ENCODE measurements around the gene DUSP6.

DNA sequence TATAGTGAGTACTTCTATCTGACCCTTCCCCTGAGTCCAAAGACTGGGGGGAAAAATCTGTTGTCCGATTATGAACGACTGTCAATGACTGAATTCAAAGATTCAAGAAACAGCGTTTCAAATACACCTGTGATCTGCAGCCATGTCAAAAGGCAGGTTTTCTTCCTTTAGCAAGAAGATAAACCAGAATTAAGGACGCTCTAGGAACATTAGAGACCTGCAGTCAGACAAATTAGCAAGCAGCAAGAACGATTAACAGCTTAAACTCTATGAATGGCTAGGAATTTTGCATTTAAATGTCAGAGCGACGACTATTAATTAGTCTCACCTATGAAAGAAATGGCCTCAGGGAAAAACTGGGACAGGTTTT is 2.1 kb downstream of the DUSP6 start:
- TF ChIP-seq CTCF (IDR thresholded peaks at IDR 0.05) (no peak), POLR2A (IDR thresholded peaks at IDR 0.05) (no peak)

All from Peyer's patch (tissue), 4 donors.